DMS153 treated with DMSO at 0.1 percent for 48 hours (cell line): Measurements from ENCODE around the gene GADD45B.
A peak's percentile ranks its signal among the peaks of the same experiment; 100 is the strongest.
"Not testable (repeated sequence)": the region's sequence is repeated elsewhere in the genome, so short reads cannot be mapped to it uniquely, and the experiment has no call there.

ENCODE experiments used
- DNase-seq: peaks from one replicate; lab custom pipeline; 2025; ENCODE audit not compliant: unreplicated experiment; lab: John Stamatoyannopoulos, UW

GADD45B gene

GRCh38 chr19:2443785-2444182, 32.1 kb upstream of the GADD45B start:
- no peak for DNase-seq

GRCh38 chr19:2444251-2445002, 31.5 kb upstream of the GADD45B start:
- no peak for DNase-seq

DNA sequence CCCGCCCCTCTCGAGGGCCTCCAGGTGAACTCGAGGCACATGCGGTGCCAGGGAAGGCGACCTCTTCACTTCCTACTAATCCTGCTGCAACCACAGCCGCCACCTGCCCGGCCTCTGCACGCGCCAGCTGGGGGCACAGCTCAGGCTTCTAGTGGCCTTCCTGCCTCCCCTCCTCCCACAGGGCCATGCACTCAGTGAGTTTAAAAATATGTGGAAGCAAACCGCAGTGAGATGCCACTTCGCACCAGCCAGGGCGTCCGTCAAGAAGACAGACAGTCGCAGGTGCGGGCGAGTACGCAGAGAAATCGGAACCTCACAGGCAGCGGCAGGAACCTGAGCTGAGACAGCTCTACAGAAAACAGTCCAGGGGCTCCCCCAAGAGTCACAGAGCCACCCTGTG, 29.5 kb upstream of the GADD45B start:
- DNase-seq = no peak

DNA sequence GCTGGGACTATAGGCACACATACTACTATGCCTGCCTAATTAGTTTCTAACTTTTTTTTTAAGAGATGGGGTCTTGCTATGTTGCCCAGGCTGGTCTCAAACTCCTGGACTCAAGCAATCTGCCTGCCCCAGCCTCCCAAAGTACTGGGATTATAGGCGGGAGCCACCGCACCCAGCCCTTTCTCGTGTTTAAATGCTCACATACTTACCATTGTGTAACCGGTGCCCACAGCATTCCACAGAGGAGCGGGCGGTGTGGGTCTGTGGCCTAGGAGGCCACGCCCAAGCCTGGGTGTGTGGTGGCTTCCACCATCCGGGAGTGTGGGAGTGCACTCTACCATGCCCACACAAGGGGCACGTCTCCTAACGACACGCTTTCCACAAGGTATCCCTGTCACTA, 26.9 kb upstream of the GADD45B start:
- DNase-seq = no peak

DNA sequence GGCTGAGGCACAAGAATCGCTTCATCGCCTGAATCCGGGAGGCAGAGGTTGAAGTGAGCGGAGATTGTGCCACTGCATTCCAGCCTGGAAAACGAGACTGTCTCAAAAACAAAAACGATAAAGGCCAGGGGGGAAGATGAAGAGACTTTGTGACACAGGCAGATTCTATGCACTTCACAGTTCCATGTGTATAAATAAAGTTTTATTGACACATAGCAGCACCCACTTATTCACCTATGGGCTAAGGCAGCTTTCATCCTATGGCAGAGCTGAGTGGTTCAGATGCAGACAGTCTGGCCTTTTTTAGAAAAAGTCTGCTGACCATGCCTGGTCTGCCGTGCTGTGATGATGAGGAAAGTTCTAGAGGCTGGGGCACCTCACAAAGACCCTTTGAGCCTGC, 24.8 kb upstream of the GADD45B start:
- no peak for DNase-seq

DNA sequence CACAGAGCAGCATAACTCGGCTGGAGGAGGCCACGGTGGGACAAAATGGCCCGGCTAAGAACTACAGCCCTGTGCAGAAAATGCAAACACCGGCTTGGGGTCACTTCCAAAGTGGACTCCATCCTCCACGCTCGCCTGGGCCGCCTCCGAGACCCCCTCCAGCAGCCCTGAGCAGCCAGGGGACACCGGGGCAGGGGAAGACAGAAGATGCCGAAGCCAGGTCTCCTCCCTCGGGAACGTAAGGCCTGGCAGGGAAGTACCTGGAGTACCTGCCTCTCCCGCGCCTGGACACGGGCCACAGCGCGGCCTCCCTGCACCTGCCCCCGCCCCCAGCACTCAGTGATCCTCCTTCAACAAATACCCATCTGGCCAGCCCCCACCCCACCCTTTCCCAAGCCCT, 24.2 kb upstream of the GADD45B start:
- DNase-seq = no peak

DNA sequence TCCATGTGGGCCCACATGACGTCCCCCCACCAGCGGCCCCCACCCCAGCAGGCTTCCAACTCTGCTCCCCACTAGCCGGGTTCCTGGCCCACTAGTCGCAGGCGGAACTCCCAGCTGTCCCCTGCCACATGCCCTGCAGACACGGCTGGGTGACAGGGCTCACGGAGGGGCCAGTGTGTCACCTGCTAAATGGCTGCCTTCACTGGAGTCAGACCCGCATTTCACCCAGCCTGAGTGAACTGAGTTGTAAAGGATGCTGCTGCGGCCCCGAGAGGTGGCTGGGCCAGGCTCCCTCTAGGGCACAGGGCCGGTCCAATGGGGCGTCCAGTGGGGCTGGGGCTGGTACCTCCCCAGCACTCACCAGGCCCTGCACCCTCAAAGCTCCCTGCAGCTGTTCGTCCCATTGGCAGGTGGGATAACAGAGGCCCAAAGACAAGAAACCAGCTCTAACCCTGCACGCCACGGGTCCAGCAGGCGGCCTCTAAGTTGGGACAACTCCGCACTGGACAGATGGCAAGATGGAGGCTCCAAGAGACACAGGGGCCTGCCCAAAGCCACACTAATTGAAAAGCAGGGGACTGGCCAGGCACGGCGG, 22.4 kb upstream of the GADD45B start:
- DNase-seq = no peak

DNA sequence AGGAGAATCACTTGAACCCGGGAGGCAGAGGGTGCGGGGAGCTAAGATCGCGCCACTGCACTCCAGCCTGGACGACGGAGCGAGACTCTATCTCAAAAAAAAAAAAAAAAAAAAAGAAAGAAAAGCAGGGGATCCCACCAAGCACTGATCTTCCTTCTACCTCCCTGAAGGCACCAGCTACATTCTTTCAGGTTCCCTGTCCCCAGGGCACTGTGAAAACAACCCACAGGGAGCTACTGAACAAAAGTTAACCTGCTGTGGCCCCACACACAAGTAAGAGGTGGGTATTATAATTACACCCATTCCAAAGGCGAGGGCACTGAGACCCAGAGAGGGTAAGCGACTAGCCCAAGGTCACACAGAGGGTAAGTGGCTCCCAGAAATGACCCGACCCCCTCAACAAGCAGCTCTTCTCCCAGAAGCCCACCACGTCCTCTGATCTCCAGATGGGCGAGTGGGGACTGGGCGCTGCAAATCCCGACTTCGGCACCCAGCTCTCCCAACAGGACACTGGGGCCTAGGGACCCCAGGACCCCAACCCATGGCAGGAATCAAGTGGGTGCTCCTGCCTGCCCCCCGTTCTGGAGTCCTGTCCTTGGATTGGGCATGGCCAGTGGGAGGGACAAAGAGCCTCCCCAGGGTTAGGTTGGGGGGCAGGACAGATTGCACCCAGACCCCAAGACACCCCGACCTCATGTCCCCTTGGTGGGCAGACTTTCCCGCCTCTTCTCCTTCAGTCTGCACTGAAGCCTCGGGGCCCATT, 21.5 kb upstream of the GADD45B start:
- no peak for DNase-seq

- no peak for DNase-seq
These were observed 20.7 kb upstream of the GADD45B start for GRCh38 chr19:2454962-2455850.

DNA sequence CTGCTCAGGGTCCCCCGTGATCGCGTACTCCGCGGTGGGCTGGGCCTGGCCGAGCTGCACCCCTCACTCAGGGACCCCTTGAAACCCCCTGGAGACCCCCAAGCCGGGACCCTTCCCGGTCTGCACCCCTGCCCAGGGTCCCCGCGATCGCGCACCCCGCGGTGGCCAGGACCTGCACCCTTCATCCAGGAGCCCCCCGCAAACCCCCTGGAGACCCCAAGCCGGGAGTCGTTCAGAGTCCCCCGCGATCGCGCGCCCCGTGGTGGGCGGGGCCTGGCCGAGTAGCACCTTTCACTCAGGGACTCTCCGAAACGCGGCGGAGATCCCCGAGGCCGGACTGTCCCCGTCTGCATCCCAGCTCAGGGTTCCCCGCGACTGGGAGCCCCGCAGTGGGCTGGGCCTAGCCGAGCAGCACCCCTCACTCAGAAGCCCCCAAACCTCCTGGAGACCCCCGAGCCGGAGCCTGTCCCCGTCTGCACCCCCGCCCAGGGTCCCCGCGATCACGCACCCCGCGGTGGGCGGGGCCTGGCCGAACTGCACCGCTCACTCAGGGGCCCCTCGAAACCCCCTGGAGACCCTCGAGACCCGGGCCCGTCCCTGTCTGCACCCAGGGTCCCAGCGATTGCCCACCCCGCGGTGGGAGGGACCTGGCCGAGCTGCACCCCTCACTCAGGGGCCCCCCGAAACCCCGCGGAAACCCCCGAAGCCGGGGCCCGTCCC, 19.9 kb upstream of the GADD45B start:
- no peak for DNase-seq

GRCh38 chr19:2457394-2458037, 18.4 kb upstream of the GADD45B start:
- no peak for DNase-seq

DNA sequence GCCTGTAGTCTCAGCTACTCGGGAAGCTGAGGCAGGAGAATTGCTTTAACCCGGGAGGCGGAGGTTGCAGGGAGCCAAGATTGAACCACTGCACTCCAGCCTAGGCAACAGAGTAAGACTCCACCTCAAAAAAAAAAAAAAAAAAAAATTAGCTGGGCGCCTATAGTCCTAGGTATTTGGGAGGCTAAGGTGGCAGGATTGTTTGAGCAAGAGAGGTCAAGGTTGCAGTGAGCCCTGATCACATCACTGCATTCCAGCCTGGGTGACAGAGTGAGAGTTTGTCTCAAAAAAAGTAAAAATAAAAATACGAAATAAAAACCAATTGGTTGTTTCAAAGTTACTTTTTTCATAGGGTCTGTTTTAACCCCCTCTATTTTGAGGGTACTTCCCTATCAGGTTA, 17.9 kb upstream of the GADD45B start:
- no peak for DNase-seq

DNA sequence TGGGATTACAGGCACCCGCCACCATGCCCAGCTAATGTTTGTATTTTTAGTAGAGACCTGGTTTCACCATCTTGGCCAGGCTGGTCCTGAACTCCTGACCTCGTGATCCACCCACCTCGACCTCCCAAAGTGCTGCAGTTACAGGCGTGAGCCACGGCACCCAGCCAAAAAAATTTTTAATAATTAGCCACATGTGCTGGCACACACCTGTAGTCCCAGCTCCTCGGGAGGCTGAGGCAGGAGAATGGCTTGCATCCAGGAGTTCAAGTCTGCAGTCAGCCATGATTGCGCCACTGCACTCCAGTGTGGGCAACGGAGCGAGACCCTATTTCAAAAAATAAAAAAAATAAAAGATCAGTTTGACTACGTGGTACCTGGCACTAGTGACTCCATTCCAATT, 17.2 kb upstream of the GADD45B start:
- not testable (repeated sequence) for DNase-seq

DNA sequence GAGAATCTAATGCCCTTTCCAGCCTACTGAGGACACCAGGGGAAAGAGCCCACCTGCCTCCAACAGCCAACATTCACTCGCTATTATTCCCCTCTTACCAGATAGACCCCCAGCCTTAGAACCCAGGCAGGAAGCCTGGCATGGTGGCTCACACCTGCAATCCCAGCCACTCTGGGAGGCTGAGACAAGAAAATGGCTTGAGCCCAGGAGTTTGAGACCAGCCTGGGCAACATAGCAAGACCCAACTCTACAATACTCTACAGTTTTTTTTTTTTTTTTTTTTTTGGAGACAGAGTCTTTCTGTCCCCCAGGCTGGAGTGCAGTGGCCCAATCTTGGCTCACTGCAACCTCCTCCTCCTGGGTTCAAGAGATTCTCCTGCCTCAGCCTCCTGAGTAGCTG, 15.7 kb upstream of the GADD45B start:
- DNase-seq = no peak

- peak; percentile 61 for DNase-seq
These were observed 13.9 kb upstream of the GADD45B start for GRCh38 chr19:2461751-2462634.

DNA sequence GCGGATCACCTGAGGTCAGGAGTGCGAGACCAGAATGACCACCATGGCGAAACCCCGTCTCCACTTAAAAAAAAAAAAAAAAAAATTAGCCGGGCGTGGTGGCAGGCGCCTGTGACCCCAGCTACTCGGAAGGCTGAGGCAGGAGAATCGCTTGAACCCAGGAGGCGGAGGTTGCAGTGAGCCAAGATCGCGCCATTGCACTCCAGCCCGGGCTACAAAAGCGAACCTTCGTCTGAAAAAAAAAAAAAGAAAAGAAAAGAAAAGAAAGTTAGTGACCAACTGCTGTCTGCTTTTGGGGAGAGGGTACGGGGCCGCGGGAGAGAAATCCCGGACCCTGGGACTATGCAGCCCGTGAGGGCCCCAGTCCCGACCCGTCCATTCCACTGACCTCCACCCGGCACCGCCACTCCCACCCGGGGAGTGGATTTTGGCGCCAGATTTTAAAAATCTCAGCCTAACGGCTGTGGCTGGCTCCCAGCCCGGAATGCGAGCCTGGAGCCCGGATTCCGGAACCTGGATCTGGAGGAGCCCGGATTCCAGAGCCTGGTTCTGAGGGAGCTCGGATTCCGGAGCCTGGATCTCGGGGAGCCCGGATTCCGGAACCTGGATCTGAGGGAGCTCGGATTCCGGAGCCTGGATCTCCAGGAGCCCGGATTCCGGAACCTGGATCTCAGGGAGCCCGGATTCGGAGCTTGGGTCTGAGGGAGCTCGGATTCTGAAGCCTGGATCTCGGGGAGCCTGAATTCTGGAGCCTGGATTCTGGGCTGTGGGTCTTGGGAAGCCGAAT, 13.1 kb upstream of the GADD45B start:
- DNase-seq = peak; percentile 20

GRCh38 chr19:2463694-2464093, 12.2 kb upstream of the GADD45B start:
- not testable (repeated sequence) for DNase-seq

GRCh38 chr19:2464389-2464788, 11.5 kb upstream of the GADD45B start:
- DNase-seq = no peak
